ENCODE data around the gene GLOD5.

GRCh38 chrX:48818098-48818497 lies 56.6 kb downstream of the GLOD5 start:
- TF ChIP-seq CTCF (conservative IDR thresholded peaks at IDR 0.05; ENCODE audit: low read depth, low read length), result no peak
- no peak for TF ChIP-seq POLR2A (IDR thresholded peaks at IDR 0.05; ENCODE audit: low read depth, low read length)
- TF ChIP-seq ELK1 (IDR thresholded peaks at IDR 0.05; ENCODE audit: borderline replicate concordance, low read depth, low read length), result no peak
- TF ChIP-seq BHLHE40 (IDR thresholded peaks at IDR 0.05; ENCODE audit: low read depth, low read length), result no peak
- no peak for TF ChIP-seq MAZ (IDR thresholded peaks at IDR 0.05; ENCODE audit: borderline replicate concordance, low read depth, low read length)
- TF ChIP-seq CEBPB (IDR thresholded peaks at IDR 0.05; ENCODE audit: low read depth, low read length), result no peak
- TF ChIP-seq CHD1 (IDR thresholded peaks at IDR 0.05; ENCODE audit: low read depth, low read length), result no peak
- no peak for TF ChIP-seq MXI1 (IDR thresholded peaks at IDR 0.05; ENCODE audit: borderline replicate concordance, low read depth, low read length)
- TF ChIP-seq RFX5 (IDR thresholded peaks at IDR 0.05; ENCODE audit: low read depth, low read length), result no peak
- TF ChIP-seq USF2 (IDR thresholded peaks at IDR 0.05; ENCODE audit: low read depth, low read length), result no peak
- no peak for TF ChIP-seq SMC3 (IDR thresholded peaks at IDR 0.05; ENCODE audit: low read depth, low read length)
